HG02759 (cell line): Measurements from ENCODE around the gene TIMM44.
"Not testable (repeated sequence)": the region's sequence is repeated elsewhere in the genome, so short reads cannot be mapped to it uniquely, and the experiment has no call there.

Experiments
- ATAC-seq: cut with Tn5 transposase; IDR thresholded peaks from one replicate; pipeline ENCODE4 v1.9.1; 2021; ENCODE audit warnings: mild to moderate bottlenecking, moderate library complexity; ENCODE audit not compliant: unreplicated experiment

The TIMM44 gene

GRCh38 chr19:7977021-7977722 lies 33.7 kb upstream of the TIMM44 start:
- ATAC-seq: no peak

- ATAC-seq: no peak
Measured at GRCh38 chr19:7976461-7976860, 33.0 kb upstream of the TIMM44 start.

GRCh38 chr19:7975037-7975436 lies 31.6 kb upstream of the TIMM44 start:
- no peak for ATAC-seq

GRCh38 chr19:7973883-7974282 lies 30.4 kb upstream of the TIMM44 start:
- no peak for ATAC-seq

GRCh38 chr19:7971553-7972520 lies 28.4 kb upstream of the TIMM44 start:
- no peak for ATAC-seq

- ATAC-seq: no peak
Measured at GRCh38 chr19:7970716-7971448, 27.4 kb upstream of the TIMM44 start.

GRCh38 chr19:7969555-7969939 lies 26.1 kb upstream of the TIMM44 start:
- no peak for ATAC-seq

GRCh38 chr19:7968796-7969554 lies 25.5 kb upstream of the TIMM44 start:
- ATAC-seq: no peak

- ATAC-seq: no peak
Measured at GRCh38 chr19:7968008-7968795, 24.7 kb upstream of the TIMM44 start.

GRCh38 chr19:7965921-7966665 lies 22.6 kb upstream of the TIMM44 start:
- no peak for ATAC-seq

GRCh38 chr19:7965259-7965841 lies 21.9 kb upstream of the TIMM44 start:
- no peak for ATAC-seq

- ATAC-seq: no peak
Measured at GRCh38 chr19:7963566-7963965, 20.1 kb upstream of the TIMM44 start.

- no peak for ATAC-seq
Measured at GRCh38 chr19:7962644-7963268, 19.3 kb upstream of the TIMM44 start.

- ATAC-seq: no peak
Measured at GRCh38 chr19:7961920-7962626, 18.6 kb upstream of the TIMM44 start.

- not testable (repeated sequence) for ATAC-seq
Measured at GRCh38 chr19:7961082-7961481, 17.6 kb upstream of the TIMM44 start.

GRCh38 chr19:7959211-7959610 lies 15.7 kb upstream of the TIMM44 start:
- ATAC-seq: no peak

- no peak for ATAC-seq
Measured at GRCh38 chr19:7955696-7956095, 12.2 kb upstream of the TIMM44 start.

- no peak for ATAC-seq
Measured at GRCh38 chr19:7953576-7953975, 10.1 kb upstream of the TIMM44 start.
